B cell (primary cell): Measurements from ENCODE around the gene RERE. TPM values are rescaled to one million over a fixed set of nuclear protein-coding genes. Genes with fewer than 3 reads are reported as not detected.

Source experiments
- ATAC-seq: fragments of 200-7000 bp; cut with Tn5 transposase; one replicate; pipeline ENCODE4 v1.10.0; 2021; ENCODE audit warnings: low read depth, mild to moderate bottlenecking, moderate number of reproducible peaks, moderate library complexity
- CTCF ChIA-PET: fragments of 350-600 bp; sonication (Branson Sonifier 250); formaldehyde crosslinking; loops from one replicate; lab custom pipeline; 2021; ENCODE audit warnings: antibody characterized with exemption, inconsistent platforms; lab: Charles Lee
- POLR2A ChIA-PET: fragments of 350-600 bp; sonication (Branson Sonifier 250); formaldehyde crosslinking; loops from one replicate; lab custom pipeline; 2021; ENCODE audit warnings: antibody characterized with exemption; lab: Charles Lee
- DNase-seq: peaks from one replicate; pipeline ENCODE4 v3.0.0; 2013
- H2AFZ ChIP-seq: 2 replicates; pipeline ENCODE4 v1.6.1; 2012; ENCODE audit warnings: mild to moderate bottlenecking, low read depth, low read length; ENCODE audit not compliant: insufficient read depth, poor library complexity, severe bottlenecking
- H3K27ac ChIP-seq, 2 donors: 1 replicate in 1 of 2; 2 replicates in 1 of 2; pipeline ENCODE4 v1.5.1; 2012 to 2013; ENCODE audit warnings: low read length in 2 of 2, mild to moderate bottlenecking in 2 of 2, moderate library complexity in 1 of 2
- H3K27me3 ChIP-seq, 4 experiments: fragments of 200-600 bp in 1 of 4; sonication (generic) in 1 of 4; replicated peaks in 1 of 4; 1 replicate in 2 of 4; 2 replicates in 2 of 4; pipeline versions ENCODE4 v1.6.1 to v1.7.0; 2013 to 2016; ENCODE audit warnings: low read length in 3 of 4, mild to moderate bottlenecking in 2 of 4, mixed read lengths in 1 of 4, moderate library complexity in 1 of 4; ENCODE audit not compliant: insufficient read depth in 4 of 4, control insufficient read depth in 3 of 4; ENCODE audit errors: control extremely low read depth in 1 of 4
- H3K36me3 ChIP-seq, 2 experiments: replicated peaks in 1 of 2; 1 replicate in 1 of 2; 2 replicates in 1 of 2; pipeline versions ENCODE4 v1.6.1 to v1.7.1; 2013; ENCODE audit warnings: low read length in 1 of 2; ENCODE audit not compliant: insufficient read depth in 2 of 2, control insufficient read depth in 1 of 2; ENCODE audit errors: control extremely low read depth in 1 of 2, extremely low read depth in 1 of 2
- H3K4me1 ChIP-seq, 2 donors: fragments of 200-600 bp in 1 of 2; sonication (generic) in 1 of 2; 1 replicate in 1 of 2; 2 replicates in 1 of 2; pipeline versions ENCODE4 v1.5.1 to v1.6.1; 2013 to 2017; ENCODE audit warnings: low read length in 2 of 2; ENCODE audit not compliant: control insufficient read depth in 2 of 2, insufficient read depth in 2 of 2
- H3K4me2 ChIP-seq: replicated peaks from 2 replicates; pipeline ENCODE3; 2012; ENCODE audit warnings: mild to moderate bottlenecking, low read depth, low read length; ENCODE audit not compliant: poor library complexity, severe bottlenecking
- H3K4me3 ChIP-seq, 5 experiments: fragments of 200-600 bp in 1 of 5; sonication (generic) in 1 of 5; 1 replicate in 3 of 5; 2 replicates in 2 of 5; pipeline versions ENCODE4 v1.5.1 to v1.7.0; 2011 to 2016; ENCODE audit warnings: low read length in 4 of 5, mild to moderate bottlenecking in 4 of 5, low read depth in 2 of 5, control low read depth in 1 of 5, moderate library complexity in 1 of 5; ENCODE audit not compliant: insufficient read depth in 1 of 5; ENCODE audit errors: control extremely low read depth in 1 of 5, extremely low read depth in 1 of 5
- H3K79me2 ChIP-seq: fragments of 200-600 bp; sonication (generic); one replicate; pipeline ENCODE4 v1.6.0; 2016; ENCODE audit warnings: low read length; ENCODE audit not compliant: control insufficient read depth, insufficient read depth
- H3K9ac ChIP-seq: fragments of 200-600 bp; sonication (generic); 2 replicates; pipeline ENCODE4 v1.6.1; 2017; ENCODE audit warnings: mild to moderate bottlenecking, low read length, moderate library complexity
- H3K9me3 ChIP-seq, 3 donors: one replicate each; pipeline versions ENCODE4 v1.6.1 to v1.7.1; 2013; ENCODE audit warnings: low read length in 2 of 3; ENCODE audit not compliant: control insufficient read depth in 2 of 3, insufficient read depth in 1 of 3; ENCODE audit errors: control extremely low read depth in 1 of 3
- H4K20me1 ChIP-seq: 2 replicates; pipeline ENCODE4 v1.6.0; 2012; ENCODE audit warnings: mild to moderate bottlenecking, low read length; ENCODE audit not compliant: insufficient read depth, control insufficient read depth, poor library complexity, severe bottlenecking
- H3K27ac Mint-ChIP-seq: one replicate; pipeline ENCODE4 v1.8.0; 2021; ENCODE audit warnings: mixed read lengths
- H3K27me3 Mint-ChIP-seq: one replicate; pipeline ENCODE4 v1.8.0; 2021; ENCODE audit warnings: mixed read lengths
- H3K4me1 Mint-ChIP-seq: one replicate; pipeline ENCODE4 v1.8.0; 2021; ENCODE audit warnings: mixed read lengths
- H3K4me3 Mint-ChIP-seq: one replicate; pipeline ENCODE4 v1.8.0; 2021; ENCODE audit warnings: mixed read lengths
- H3K9me3 Mint-ChIP-seq: one replicate; pipeline ENCODE4 v1.8.0; 2022; ENCODE audit warnings: mixed read lengths; ENCODE audit not compliant: insufficient read depth
- CTCF ChIP-seq: fragments of 200-600 bp; IDR thresholded peaks from one replicate; pipeline ENCODE4 v1.8.0; 2022; ENCODE audit warnings: antibody characterized with exemption, mild to moderate bottlenecking
- EZH2 ChIP-seq: IDR thresholded peaks from 2 replicates; pipeline ENCODE4 v1.6.1; 2012; ENCODE audit warnings: borderline replicate concordance, low read depth, mild to moderate bottlenecking, moderate library complexity, low read length; ENCODE audit not compliant: insufficient read depth, poor library complexity, severe bottlenecking
- WGBS: methylation state at CpG from one replicate; pipeline ENCODE4 v1.1.5; 2013; ENCODE audit warnings: missing lambda C conversion rate; ENCODE audit not compliant: insufficient coverage; 5-methylcytosine and 5-hydroxymethylcytosine counted together
- intact Hi-C: fragments of 100-400 bp; cut with micrococcal nuclease; formaldehyde crosslinking; loops from one replicate; pipeline ENCODE4 v1.10.0; 2022
- polyA plus RNA-seq: library from polyadenylated mRNA; depleted of rRNA; stranded (reverse); fragments of >200 nt; gene quantifications from 2 replicates; pipeline ENCODE4 v1.2.3, GENCODE V29; 2012
- total RNA-seq, 2 donors: library from RNA; stranded (reverse); fragments of 120-200 nt in 1 of 2; gene quantifications; 1 replicate in 1 of 2; 2 replicates in 1 of 2; pipeline versions ENCODE4 v1.2.3 to v1.2.4, GENCODE V29; 2013 to 2022

RERE gene
- total and polyA plus RNA-seq, 2 donors (not counting 1 experiment from before 2014, with no cell fraction given) = 27.3 to 132 TPM

GRCh38 chr1:8533124-8533523, 284.3 kb downstream of the RERE start:
- peak overlapping the region; percentile 79 for H3K4me2 ChIP-seq
- H3K9ac ChIP-seq = peak overlapping the region; percentile 62
- CTCF ChIA-PET = interaction anchor here (0.7 to 1.3 kb wide), 4 partner anchors 22 to 194 kb away, joined by 3 to 5 read pairs (median 4); no protein-coding TSS in a partner anchor
- H3K27me3 ChIP-seq = no peaks in the 10 kb centered on the region
- Mint-ChIP-seq H3K9me3 (no peaks in the 10 kb centered on the region), H3K27ac (peak overlapping the region; percentile 94), H3K4me1 (peaks cover 51% of the 10 kb centered on the region), H3K4me3 (peak overlapping the region; percentile 88), H3K27me3 (no peaks in the 10 kb centered on the region)
- H3K27ac ChIP-seq = peak overlapping the region; percentile 67 to 80
- 0% methylated on average over 1 of the region's 4 CpGs for WGBS
- ATAC-seq (peak; percentile 65), DNase-seq (peak; percentile 51)
- intact Hi-C loops = no loop called here
- H2AFZ ChIP-seq = peak overlapping the region; percentile 71
- peaks cover 0 to 3% (median 0%) of the 10 kb centered on the region in 3 donors for H3K9me3 ChIP-seq
- peaks cover 5 to 15% of the 10 kb centered on the region in 2 experiments for H3K36me3 ChIP-seq
- TF ChIP-seq EZH2 = no peak
- no peak for TF ChIP-seq CTCF
- no peaks in the 10 kb centered on the region for H4K20me1 ChIP-seq
- H3K4me1 ChIP-seq = peaks cover 34 to 37% of the 10 kb centered on the region in 2 donors
- peaks cover 20% of the 10 kb centered on the region for H3K79me2 ChIP-seq
- POLR2A ChIA-PET = no interaction called here
- peak overlapping the region in 4 of 5 experiments; percentile 2 to 61 (median 36) for H3K4me3 ChIP-seq

GRCh38 chr1:8529901-8530300, 287.5 kb downstream of the RERE start:
- Histone ChIP-seq H3K4me2 (no peak overlapping the region), H3K27ac (peak overlapping the region in 1 of 2 donors; percentile 35), H3K9me3 (peaks cover 0 to 3% (median 0%) of the 10 kb centered on the region in 3 donors), H4K20me1 (no peaks in the 10 kb centered on the region), H3K9ac (no peak overlapping the region), H3K36me3 (peaks cover 0 to 6% of the 10 kb centered on the region in 2 experiments), H3K27me3 (no peaks in the 10 kb centered on the region), H3K4me3 (no peak overlapping the region), H2AFZ (no peak overlapping the region), H3K4me1 (peaks cover 44 to 49% of the 10 kb centered on the region in 2 donors), H3K79me2 (peaks cover 18% of the 10 kb centered on the region)
- intact Hi-C loops = loop anchor here (5.0 to 10.0 kb wide), 2 partner anchors 55 to 108 kb away; no protein-coding TSS in a partner anchor
- Mint-ChIP-seq H3K4me1 (peaks cover 54% of the 10 kb centered on the region), H3K27ac (peak overlapping the region; percentile 82), H3K27me3 (no peaks in the 10 kb centered on the region), H3K4me3 (peak overlapping the region; percentile 9), H3K9me3 (no peaks in the 10 kb centered on the region)
- ChIA-PET CTCF (interaction anchor here (0.8 kb wide), 1 partner anchor 484 kb away, joined by 4 read pairs; no protein-coding TSS in a partner anchor), POLR2A (no interaction called here)
- WGBS = 86% methylated on average over 3 of the region's 3 CpGs
- TF ChIP-seq EZH2 = no peak
- TF ChIP-seq CTCF = no peak
- ATAC-seq (no peak), DNase-seq (no peak)
